HEK293T (cell line): ENCODE results near the gene ATG5.

Experiments
- BHLHE40 ChIP-seq: fragments of 450-650 bp; IDR thresholded peaks from 2 replicates; pipeline ENCODE4 v1.6.1; 2016; ENCODE audit warnings: mild to moderate bottlenecking, moderate library complexity, borderline replicate concordance
- LEF1 ChIP-seq: fragments of 450-650 bp; IDR thresholded peaks from 2 replicates; pipeline ENCODE4 v1.6.1; 2017; ENCODE audit warnings: mild to moderate bottlenecking, borderline replicate concordance
- TARDBP ChIP-seq: fragments of 450-650 bp; IDR thresholded peaks from 2 replicates; pipeline ENCODE4 v1.6.1; 2016
- TF ChIP-seq, protein P1 (sequence below): fragments of 450-650 bp; IDR thresholded peaks from 2 replicates; pipeline ENCODE4 v1.6.1; 2016

GRCh38 chr6:106321940-106322339 lies 3.6 kb downstream of the ATG5 start:
- TF ChIP-seq TARDBP, result no peak
- TF ChIP-seq, protein P1, sequence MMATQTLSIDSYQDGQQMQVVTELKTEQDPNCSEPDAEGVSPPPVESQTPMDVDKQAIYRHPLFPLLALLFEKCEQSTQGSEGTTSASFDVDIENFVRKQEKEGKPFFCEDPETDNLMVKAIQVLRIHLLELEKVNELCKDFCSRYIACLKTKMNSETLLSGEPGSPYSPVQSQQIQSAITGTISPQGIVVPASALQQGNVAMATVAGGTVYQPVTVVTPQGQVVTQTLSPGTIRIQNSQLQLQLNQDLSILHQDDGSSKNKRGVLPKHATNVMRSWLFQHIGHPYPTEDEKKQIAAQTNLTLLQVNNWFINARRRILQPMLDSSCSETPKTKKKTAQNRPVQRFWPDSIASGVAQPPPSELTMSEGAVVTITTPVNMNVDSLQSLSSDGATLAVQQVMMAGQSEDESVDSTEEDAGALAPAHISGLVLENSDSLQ, result no peak
- TF ChIP-seq BHLHE40, result no peak
- TF ChIP-seq LEF1, result no peak
